ENCODE data around the gene SEBOX.

SEBOX gene

GRCh38 chr17:28338056-28338768 lies 26.8 kb downstream of the SEBOX start:
- no peak for DNase-seq

GRCh38 chr17:28335959-28336871 lies 28.8 kb downstream of the SEBOX start:
- no peak for DNase-seq

- peak; percentile 97 for DNase-seq
These were observed 29.6 kb downstream of the SEBOX start, which contains the start of the genes IFT20 and TNFAIP1 for GRCh38 chr17:28335201-28335958. TSS of gene IFT20 (minus strand) at chr17:28335472. CDS start at chr17:28331985, 3,487 bp downstream. TSS of gene TNFAIP1 (plus strand) at chr17:28335761. CDS start at chr17:28339522, 3,761 bp downstream.

GRCh38 chr17:28334666-28335200 lies 30.3 kb downstream of the SEBOX start:
- no peak for DNase-seq

- DNase-seq = no peak
These were observed 30.8 kb downstream of the SEBOX start for GRCh38 chr17:28334171-28334570.

- DNase-seq = no peak
These were observed 31.8 kb downstream of the SEBOX start for GRCh38 chr17:28333083-28333746.

GRCh38 chr17:28331891-28332420 lies 33.0 kb downstream of the SEBOX start:
- no peak for DNase-seq

GRCh38 chr17:28330671-28331070 lies 34.3 kb downstream of the SEBOX start:
- DNase-seq = no peak

- DNase-seq = no peak
These were observed 36.7 kb downstream of the SEBOX start for GRCh38 chr17:28328325-28328724.

- DNase-seq = no peak
These were observed 37.3 kb downstream of the SEBOX start for GRCh38 chr17:28327709-28328108.

- DNase-seq = no peak
These were observed 37.9 kb downstream of the SEBOX start for GRCh38 chr17:28327031-28327607.

GRCh38 chr17:28326114-28326513 lies 38.9 kb downstream of the SEBOX start:
- DNase-seq = no peak

- DNase-seq = no peak
These were observed 39.8 kb downstream of the SEBOX start for GRCh38 chr17:28325211-28325610.

- no peak for DNase-seq
These were observed 40.2 kb downstream of the SEBOX start for GRCh38 chr17:28324781-28325180.

GRCh38 chr17:28324267-28324745 lies 40.7 kb downstream of the SEBOX start:
- no peak for DNase-seq

GRCh38 chr17:28320215-28321061 lies 44.6 kb downstream of the SEBOX start:
- no peak for DNase-seq

GRCh38 chr17:28319598-28319935 lies 45.4 kb downstream of the SEBOX start:
- DNase-seq = no peak

- DNase-seq = peak; percentile 90
These were observed 46.0 kb downstream of the SEBOX start, which contains the start of gene TMEM97 for GRCh38 chr17:28318759-28319597. TSS of gene TMEM97 (plus strand) at chr17:28319200. CDS start at chr17:28319240, 40 bp downstream.

All from GOT3 (cell line).